NCI-H1092 treated with DMSO at 0.1 percent for 48 hours (cell line): ENCODE data around the gene KRT25.
A peak's percentile ranks its signal among the peaks of the same experiment; 100 is the strongest.

Experiments
- DNase-seq: peaks from one replicate; lab custom pipeline; 2025; lab: John Stamatoyannopoulos, UW

Gene KRT25

GRCh38 chr17:40755231-40755630 is at the start of gene KRT25:
Gene KRT25 (minus strand): TSS chr17:40755331. CDS start chr17:40755271, 60 bp downstream.
- no peak for DNase-seq

DNA sequence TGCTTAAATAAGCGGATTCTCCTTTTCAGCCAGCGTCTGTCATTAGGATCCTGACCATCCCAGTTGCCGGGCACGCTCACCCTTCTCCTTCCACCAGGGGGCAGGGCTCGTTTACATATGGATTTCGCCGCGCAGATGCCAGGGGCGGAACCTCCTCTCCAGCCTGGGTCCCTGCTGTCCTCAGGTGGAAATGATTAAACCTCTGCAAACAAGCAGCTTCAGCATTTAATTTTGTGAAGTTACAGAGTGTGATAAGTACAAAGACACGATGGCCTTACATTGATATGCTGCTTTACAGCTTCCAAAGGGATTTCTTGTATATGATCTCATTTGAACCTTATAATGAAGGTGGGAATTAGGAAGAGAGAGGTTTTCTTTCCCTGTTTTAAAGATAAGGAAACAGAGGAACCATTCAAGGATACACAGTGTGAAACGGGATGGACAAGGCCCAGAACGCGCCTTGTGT is 48.5 kb upstream of the KRT25 start:
- DNase-seq: peak; percentile 73

GRCh38 chr17:40801157-40801556 is 46.0 kb upstream of the KRT25 start:
- no peak for DNase-seq

DNA sequence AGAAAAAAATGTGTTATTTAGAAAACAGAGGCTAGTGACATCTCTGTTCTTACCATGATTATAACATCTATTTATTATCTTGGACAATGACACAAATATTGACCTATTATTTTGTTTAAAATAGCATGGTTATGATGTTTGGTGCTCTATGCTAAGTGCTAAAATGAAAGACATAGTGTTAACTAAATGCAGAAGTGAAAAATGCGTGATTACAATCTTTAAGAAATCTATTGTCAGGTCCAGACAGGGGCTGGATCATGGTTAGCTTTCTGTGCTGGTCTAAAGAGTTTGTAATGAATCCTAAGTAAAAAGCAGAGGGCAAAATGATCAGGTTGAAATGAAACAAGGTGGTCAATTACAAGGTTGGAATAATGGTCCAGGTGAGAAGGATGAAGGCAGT is 45.2 kb upstream of the KRT25 start:
- DNase-seq: no peak

DNA sequence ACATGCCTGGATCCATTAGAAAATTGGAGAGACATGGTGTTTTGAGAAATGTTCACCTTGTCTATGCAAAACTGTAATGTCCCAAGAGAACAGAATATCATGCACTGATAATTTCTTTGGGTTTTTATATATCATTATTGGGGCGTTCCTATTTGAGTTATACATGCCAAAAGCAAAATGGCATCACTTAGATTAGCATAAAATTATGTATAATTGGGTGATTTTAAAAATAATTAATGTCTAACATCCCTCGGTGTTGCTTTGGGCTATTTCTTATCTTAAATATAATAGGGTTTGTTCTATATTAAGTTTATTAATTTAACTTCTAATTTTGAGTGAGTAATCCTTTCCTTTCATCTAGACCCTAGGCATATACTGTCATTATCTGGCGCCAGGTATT is 44.7 kb upstream of the KRT25 start, which contains the start of gene KRT28:
Gene KRT28 (minus strand): TSS at position 101 of the 400 bp plus-strand sequence. CDS start 66 bp downstream, at position 35.
- no peak for DNase-seq

GRCh38 chr17:40796846-40797245 is 41.7 kb upstream of the KRT25 start:
- DNase-seq: no peak

- no peak for DNase-seq
Measured at GRCh38 chr17:40795019-40795667, 40.0 kb upstream of the KRT25 start.

DNA sequence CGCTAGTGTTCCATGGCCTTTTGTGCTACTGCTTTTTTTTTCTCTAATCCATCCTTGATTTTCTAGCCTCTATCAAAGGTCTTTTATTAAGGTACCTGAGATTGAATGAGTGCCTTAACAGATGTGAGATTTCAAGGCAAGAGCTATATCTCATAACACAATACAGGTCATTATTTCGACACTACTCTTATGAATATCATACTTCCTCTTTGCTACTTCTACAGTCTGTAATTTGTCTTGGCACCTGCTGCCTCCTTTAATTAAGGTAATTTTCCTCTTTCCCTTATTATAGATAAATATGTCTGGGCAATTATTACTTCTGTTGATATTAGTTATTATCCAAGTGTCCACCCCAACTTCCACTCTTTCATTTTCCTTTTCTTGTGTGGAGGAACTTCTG is 39.3 kb upstream of the KRT25 start:
- DNase-seq: no peak

DNA sequence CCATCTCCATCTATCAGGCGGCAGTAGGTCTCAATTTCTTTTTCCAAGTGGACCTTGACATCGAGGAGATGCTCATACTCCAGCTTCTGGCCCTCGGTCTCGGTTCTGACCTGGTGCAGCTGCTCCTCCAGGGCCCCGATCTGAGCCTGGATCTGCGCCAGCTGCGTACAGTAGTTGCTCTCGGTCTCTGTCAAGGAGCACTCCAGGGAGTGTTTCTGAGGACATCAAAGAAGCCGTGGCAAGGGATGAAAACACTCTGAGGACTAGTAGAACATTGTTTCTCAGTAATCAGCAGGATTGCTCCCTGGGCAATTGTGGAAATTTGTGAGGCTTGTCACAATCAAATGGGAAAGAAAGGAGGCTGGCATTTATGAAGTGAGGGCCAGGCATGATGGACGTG is 38.7 kb upstream of the KRT25 start:
- no peak for DNase-seq

GRCh38 chr17:40791787-40792436 is 36.8 kb upstream of the KRT25 start:
- peak; percentile 4 for DNase-seq

- no peak for DNase-seq
Measured at GRCh38 chr17:40791111-40791510, 36.0 kb upstream of the KRT25 start.

- DNase-seq: no peak
Measured at GRCh38 chr17:40782450-40782849, 27.3 kb upstream of the KRT25 start, which contains the start of gene KRT27. Gene KRT27 (minus strand): TSS chr17:40782550. CDS start chr17:40782493, 57 bp downstream.

- peak; percentile 8 for DNase-seq
Measured at GRCh38 chr17:40779181-40779909, 24.2 kb upstream of the KRT25 start.

DNA sequence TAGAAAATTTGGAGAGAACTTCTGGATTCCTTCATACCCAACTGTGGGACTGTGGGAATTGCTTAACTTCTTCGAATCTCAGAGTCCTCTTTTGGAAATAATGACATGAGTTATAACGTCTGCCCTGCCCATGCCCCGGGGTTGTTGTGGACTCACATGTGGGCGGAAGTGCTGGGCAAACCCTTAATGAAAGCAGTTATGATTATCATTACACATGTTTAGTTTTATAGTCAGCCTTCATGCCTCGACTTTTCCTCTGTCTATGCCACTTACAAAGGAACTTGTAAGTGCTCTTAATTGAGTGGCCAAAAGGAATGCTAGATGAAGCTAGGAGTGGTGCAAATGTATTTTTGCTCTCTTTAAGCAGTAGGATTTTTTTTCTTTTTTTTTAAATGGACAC is 23.3 kb upstream of the KRT25 start:
- no peak for DNase-seq

DNA sequence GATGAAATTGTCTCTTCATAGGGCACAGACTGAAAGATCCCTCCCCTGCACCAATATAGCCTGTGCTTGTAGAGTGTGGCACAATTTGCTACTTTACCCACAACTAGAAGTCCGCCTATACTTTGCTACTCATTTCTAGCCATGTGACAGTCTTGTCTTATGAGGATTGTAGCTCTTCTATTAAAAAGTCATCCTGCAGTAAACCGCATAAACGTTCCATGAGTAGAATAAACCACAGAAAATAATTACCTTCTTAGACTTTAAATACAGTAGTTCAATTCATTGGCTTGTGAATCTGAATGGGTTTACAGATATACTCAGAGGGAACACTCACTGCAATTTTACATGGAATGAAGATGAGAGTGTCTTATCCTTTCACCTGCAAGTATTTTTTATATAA is 22.8 kb upstream of the KRT25 start:
- DNase-seq: no peak

DNA sequence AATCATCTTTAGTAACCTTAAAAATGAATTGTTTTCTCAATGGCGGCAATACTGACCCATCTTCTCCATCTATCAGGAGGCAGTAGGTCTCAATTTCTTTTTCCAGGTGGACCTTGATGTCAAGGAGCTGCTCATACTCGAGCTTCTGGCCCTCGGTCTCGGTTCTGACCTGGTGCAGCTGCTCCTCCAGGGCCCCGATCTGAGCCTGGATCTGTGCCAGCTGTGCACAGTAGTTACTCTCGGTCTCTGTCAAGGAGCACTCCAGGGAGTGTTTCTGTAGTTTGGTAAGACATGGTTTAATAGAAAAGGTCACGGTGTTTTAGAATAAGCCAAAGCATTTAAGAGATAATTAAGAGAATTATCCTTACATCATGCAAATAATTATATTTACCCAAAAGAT is 22.3 kb upstream of the KRT25 start:
- DNase-seq: no peak

- DNase-seq: no peak
Measured at GRCh38 chr17:40775945-40776344, 20.8 kb upstream of the KRT25 start.

- no peak for DNase-seq
Measured at GRCh38 chr17:40772101-40772500, 17.0 kb upstream of the KRT25 start, which contains the start of gene KRT26. Gene KRT26 (minus strand): TSS chr17:40772201. CDS start chr17:40772113, 88 bp downstream.

DNA sequence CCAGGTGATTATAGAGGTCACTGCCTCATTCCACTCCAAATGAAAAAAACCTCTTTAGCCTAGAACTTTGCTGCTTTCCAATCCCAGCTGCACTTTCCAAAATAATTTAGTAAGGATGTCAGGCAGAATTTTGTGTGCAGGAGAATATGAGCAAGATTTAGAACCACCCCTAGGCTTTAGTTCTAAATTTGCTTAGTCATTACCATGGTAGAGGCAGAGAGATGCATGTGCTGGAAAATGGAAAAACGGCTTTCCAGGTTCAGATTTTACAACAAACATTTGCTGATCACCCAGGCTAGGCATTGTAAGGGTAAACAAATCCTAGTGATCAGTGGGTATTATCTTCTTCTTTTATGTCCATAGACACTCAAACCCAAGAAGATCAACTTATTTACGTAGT is 10.5 kb upstream of the KRT25 start:
- DNase-seq: no peak

DNA sequence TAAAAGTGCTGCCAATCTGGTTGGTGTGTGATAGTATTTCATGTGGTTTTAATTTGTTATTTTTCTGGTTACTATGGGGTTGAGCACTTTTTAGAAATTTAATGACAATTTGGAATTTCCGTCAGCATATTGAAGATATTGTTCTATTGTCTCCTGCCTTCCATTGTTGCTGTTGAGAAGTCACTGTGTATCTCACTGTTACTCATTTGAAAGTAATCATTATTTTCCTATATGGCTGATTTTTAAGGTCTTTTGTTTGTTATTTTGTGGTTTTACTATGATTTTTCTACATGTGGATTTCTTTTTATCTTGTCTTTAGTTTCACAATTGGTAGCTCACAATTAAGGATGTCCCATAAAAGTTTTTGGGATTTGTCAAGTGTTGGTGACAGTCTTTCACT is 8.6 kb upstream of the KRT25 start:
- no peak for DNase-seq

DNA sequence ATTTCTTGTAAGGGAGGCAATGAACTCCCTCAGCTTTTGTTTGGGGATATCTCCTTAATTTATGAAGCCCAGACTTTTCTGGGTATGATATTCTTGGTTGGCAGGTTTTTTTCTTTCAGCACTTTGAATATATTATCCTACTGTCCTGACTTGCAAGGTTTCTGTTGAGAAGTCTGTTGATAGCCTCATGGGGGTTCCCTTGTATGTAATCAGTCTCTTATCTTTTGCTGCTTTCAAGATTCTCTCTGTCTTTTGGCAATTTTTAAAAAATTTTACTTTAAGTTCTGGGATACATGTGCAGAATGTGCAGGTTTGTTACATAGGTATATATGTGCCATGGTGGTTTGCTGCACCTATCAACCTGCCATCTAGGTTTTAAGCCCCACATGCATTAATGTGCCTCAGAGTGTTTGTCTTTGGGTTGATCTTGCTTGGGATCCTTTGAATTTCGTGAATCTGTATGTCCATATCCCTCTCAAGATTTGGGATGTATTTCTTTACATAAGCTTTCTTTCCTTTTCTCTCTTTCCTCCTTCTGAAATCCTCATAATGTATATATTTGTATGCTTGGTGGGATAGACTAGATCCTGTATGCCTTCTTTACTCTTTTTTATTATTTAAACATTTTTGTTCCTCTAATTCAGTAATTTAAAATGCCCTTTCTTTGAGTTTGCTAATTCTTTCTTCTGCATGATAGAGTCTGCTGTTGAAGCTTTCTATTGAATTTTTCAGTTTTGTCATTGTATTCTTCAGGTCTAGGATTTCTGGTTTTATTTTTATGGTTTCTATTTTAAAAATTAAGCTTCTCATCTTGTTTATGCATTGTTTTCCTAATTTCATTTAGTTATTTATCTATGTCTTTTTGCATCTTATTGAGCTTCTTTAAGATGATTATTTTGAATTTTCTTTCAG is 5.2 kb upstream of the KRT25 start:
- no peak for DNase-seq

DNA sequence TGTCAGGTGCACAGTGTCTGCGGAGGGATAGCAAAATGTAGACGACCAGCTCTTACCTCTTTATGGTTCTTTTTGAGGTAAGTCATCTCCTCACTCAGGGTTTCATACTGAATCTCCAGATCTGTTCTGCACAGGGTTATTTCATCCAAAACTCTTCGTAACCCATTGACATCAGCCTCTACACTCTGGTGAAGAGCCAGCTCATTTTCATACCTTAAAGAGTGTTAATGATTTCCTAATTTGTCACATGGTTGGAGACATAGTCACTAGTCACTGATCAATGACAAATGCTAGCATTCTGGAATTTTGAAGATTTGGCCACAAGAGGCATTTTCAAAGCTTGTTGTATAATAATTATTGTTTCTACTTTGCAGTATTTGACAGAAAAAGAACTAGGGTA is 1.3 kb downstream of the KRT25 start:
- no peak for DNase-seq
